ENCODE results near the gene NOC4L.
"Not testable (repeated sequence)": the region's sequence is repeated elsewhere in the genome, so short reads cannot be mapped to it uniquely, and the experiment has no call there.

Gene NOC4L

DNA sequence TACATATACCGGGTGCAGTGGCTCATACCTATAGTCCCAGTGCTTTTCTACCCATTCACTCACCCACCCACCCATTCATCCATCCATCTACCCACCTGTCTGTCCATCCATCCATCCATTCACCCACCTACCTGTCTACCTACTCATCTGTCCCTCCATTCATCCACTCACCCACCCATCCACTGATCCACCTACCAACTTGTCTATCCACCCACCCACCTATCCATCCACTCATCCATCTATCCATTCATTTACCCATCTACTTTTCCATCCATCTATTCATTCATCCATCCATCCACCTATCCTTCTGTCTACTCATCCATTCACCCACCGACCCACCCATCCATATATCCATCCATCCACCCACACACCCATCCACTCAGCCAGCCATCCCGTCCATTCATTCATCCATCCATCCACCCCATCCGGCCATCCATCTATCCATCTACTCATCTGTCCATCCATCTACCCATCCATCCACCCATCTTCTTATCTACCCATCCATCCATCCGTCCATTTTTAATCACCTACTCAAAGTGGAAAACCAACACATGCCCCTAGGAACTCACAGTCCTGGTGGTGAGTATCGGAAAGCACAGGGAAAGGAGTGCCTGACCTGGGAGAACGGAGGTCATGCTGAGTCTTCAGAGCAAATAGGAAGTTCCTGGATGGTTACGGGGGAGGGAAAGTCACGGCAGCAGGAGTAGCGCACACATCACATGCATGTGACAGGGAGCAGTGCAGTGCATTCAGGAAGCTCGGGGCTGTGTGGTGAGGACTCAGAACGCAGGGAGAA is 20.1 kb upstream of the NOC4L start:
- peak; percentile 14 for DNase-seq (ENCODE audit: low spot score)

- DNase-seq (ENCODE audit: low spot score): no peak
Measured at GRCh38 chr12:132124766-132125425, 19.4 kb upstream of the NOC4L start.

GRCh38 chr12:132125736-132126135 is 18.5 kb upstream of the NOC4L start:
- DNase-seq (ENCODE audit: low spot score): no peak

DNA sequence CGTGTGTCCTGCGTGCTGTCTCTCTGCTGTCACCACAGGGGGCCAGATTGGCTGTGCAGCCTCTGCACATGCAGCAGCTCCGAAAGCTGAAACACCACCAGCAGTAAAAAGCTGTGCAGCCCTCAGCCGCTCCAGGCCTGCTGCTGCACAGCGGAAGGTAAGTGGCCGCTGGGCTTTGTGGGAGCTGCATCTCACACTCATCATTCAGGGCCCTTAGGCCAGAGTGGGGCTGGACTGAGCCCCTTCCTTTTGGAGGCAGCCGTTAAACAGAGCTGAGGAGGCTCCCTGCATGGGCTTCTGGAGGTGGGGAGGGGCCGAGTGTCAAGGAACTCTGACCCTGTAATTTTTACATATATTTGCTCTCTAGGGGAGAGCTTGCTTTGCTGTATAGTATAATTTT is 17.2 kb upstream of the NOC4L start:
- DNase-seq (ENCODE audit: low spot score): no peak

- DNase-seq (ENCODE audit: low spot score): no peak
Measured at GRCh38 chr12:132129007-132129406, 15.2 kb upstream of the NOC4L start.

DNA sequence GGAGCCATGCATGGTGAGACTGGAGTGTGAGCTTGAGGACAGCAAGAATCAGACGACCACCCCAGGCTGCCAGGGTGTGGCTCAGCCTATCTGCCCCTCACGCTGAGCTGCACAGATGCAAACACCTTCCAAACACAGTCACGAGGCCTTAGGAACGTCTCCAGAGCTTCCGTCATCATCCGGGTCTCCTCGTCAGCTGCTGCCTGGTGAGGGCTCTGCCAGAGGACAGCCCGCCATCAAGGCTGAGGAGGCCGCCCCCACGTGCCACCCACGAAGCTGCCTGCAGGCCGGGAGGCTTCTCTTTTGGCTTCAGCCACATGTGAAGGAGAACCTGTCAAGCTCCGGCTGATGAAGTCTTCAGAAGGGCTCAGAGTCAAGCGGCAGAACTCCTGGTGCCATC is 13.6 kb upstream of the NOC4L start:
- DNase-seq (ENCODE audit: low spot score): no peak

DNA sequence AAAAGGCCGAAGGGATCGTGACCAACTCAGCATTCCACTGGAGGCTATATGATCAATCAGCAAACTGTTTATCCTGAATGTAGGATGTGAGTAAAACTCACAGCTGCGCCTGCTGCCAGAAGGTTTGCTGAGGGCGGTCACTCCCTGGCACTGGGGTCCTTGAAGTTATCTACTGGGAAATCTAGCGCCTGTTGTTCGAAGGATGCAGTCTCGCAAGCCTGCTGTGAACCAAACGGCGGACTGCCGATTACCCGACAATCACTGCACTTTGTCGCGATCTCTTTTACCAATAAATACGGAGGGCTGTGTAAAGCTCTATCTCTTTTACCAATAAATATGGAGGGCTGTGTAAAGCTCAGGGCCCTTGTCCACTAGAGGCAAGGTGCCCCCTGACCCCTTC is 13.0 kb upstream of the NOC4L start:
- DNase-seq (ENCODE audit: low spot score): no peak

DNA sequence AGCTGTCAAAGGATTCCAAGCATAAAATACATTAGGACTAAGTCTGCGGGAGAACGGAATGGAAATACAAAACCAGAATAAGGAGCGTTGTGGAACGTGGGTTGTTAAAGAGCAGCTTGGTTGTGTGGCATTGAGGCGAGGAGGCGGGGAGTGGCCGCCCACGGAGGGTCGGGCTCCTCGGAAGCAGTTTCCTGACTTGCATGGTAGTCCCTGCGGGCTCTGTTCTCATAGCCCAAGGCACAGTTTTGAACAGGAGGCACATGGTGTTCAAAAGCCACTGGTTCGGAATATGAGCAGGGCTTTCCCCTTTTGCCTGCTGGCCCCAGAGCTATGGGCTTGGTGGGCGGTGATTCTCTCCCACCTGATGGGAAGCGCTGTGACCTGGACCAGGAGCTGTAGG is 12.3 kb upstream of the NOC4L start:
- DNase-seq (ENCODE audit: low spot score): peak; percentile 15

- DNase-seq (ENCODE audit: low spot score): peak; percentile 36
Measured at GRCh38 chr12:132132609-132133430, 11.4 kb upstream of the NOC4L start.

DNA sequence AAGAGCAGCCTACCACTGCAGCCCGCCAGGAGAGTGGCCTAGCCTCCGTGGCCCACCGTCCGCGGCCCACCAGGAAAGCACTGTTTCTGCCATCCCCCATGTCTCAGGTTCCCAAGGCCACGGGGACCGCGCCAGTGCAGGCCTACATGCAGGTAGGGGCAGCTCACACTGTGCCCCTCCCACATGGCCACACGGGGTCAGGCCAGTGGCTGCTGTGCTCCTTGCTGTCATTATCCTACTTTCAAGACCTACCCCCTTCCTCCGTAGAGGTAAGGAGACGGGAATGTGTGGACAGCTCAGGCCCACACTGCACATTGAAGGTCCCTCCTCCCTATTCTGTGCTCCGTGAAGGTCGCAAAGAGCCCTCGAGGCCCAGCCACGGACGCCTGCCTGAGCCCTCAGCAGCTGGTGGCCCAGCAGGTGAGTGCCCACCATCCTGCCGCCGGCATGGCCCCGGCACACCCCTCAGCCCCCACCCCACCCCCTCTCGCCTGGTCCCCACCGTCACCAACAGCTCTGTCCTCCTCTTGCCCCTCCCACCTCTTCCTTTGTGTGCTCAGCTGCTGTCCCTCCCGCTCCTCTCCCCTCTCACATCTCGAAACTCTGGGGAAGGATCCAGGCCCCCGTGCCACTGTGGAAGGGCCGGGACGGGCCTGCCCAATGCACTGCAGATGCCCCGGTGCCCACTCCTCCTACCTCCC is 10.2 kb upstream of the NOC4L start:
- DNase-seq (ENCODE audit: low spot score): peak; percentile 41

DNA sequence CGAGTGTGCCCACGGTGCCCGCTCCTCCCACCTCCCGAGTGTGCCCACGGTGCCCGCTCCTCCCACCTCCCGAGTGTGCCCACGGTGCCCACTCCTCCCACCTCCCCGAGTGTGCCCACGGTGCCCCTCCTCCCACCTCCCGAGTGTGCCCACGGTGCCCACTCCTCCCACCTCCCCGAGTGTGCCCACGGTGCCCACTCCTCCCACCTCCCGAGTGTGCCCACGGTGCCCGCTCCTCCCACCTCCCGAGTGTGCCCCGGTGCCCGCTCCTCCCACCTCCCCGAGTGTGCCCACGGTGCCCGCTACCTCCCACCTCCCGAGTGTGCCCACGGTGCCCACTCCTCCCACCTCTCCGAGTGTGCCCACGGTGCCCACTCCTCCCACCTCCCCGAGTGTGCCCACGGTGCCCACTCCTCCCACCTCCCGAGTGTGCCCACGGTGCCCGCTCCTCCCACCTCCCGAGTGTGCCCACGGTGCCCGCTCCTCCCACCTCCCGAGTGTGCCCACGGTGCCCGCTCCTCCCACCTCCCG is 9.5 kb upstream of the NOC4L start:
- not testable (repeated sequence) for DNase-seq (ENCODE audit: low spot score)

DNA sequence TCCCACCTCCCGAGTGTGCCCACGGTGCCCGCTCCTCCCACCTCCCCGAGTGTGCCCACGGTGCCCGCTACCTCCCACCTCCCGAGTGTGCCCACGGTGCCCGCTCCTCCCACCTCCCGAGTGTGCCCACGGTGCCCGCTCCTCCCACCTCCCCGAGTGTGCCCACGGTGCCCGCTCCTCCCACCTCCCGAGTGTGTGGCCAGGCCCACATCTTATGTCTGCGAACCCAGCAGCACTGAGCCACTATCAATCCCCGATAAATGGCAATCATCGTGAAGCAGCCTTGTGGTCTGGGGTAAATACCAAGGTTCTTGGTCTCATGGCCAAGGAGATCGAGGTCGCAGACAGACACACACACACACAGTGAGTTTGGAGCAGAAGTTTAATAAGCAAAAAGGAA is 8.0 kb upstream of the NOC4L start:
- DNase-seq (ENCODE audit: low spot score): peak; percentile 26

GRCh38 chr12:132137483-132138125 is 6.7 kb upstream of the NOC4L start:
- peak; percentile 11 for DNase-seq (ENCODE audit: low spot score)

GRCh38 chr12:132138941-132139871 is 5.1 kb upstream of the NOC4L start:
- peak; percentile 10 for DNase-seq (ENCODE audit: low spot score)

- DNase-seq (ENCODE audit: low spot score): peak; percentile 10
Measured at GRCh38 chr12:132139912-132140311, 4.3 kb upstream of the NOC4L start.

- no peak for DNase-seq (ENCODE audit: low spot score)
Measured at GRCh38 chr12:132140501-132140900, 3.8 kb upstream of the NOC4L start.

DNA sequence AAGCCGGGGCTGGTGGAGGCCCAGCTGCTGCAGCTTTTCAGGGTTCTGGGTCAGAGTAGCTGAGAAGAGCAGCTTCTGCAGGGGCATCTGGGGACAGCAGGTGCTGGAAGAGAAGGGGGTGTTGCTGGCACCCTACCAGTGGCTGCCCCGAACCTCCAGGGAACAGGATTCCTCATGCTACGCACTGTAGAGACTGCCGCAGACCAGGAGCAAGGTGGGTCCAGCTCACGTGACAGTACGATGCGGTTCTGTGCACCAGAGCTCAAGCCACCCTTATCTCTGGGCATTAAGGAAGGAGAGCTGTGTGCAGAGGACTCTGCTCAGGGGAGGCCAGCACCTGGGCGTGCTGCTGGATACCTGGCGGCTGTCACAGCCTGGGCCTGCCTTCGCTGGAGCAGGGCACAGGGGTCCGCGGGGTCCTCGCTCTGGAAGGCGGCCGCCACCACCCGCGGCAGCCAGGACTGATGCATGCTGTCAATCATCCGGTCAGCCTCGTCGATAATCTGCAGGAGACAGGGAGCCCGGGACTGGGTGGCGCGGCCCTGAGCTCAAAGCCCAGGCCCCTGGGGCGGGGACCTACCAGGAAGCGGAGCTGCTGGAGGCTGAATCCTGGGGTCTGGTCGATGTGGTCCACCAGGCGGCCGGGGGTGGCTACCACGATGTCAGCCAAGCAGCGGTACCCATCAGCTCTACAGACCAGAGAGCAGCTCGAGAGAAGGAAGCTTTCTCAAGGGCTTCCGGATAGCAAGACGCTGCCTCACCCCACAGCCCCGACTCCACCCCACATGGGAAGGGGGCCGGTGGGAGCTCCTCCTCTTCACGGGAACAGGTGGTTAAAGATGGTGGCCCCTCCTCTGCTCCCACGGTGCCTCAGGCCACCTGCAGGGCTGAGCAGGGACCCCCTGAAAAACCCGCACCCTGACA is 3.1 kb upstream of the NOC4L start:
- peak; percentile 14 for DNase-seq (ENCODE audit: low spot score)

DNA sequence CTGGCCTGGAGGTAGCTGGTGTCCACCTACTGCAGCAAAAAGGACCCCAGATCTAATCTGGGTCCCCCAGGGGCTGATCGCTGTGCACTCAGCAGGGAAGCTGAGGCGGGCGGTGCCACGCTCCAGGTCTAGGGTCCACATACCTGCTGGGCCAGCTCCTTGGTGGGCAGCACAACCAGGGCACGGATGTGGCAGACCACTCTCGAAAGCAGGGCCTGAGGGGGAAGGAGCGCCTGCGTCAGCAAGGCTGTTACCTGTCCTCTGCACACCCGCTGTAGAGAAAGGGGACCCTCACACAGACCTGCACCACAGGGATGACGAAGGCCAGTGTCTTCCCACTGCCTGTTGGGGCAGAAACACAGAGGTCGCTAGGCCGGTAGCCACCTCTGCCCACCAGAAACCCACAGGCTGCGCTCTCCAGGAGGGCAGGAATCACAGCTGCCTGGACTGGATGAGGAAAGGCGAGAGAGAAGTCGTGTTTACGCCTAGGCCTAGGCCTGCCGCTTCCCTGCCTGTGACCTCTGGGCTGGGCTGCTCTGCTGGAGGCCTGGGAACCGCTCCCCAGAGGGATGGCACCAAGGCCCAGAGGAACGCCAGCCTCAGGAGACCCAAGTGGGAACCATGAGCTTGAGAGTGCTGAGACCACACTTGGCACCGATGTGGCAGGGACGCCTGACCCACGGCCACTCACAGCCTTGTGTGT is 2.1 kb upstream of the NOC4L start:
- DNase-seq (ENCODE audit: low spot score): peak; percentile 13

All from D341Med (cell line).